Measurements from ENCODE around the gene JOSD1. TPM values are rescaled to one million over a fixed set of nuclear protein-coding genes. Genes with fewer than 3 reads are reported as not detected.

Gene JOSD1
- total RNA-seq, 1 donor from 2014 or later: 18.7 TPM

DNA sequence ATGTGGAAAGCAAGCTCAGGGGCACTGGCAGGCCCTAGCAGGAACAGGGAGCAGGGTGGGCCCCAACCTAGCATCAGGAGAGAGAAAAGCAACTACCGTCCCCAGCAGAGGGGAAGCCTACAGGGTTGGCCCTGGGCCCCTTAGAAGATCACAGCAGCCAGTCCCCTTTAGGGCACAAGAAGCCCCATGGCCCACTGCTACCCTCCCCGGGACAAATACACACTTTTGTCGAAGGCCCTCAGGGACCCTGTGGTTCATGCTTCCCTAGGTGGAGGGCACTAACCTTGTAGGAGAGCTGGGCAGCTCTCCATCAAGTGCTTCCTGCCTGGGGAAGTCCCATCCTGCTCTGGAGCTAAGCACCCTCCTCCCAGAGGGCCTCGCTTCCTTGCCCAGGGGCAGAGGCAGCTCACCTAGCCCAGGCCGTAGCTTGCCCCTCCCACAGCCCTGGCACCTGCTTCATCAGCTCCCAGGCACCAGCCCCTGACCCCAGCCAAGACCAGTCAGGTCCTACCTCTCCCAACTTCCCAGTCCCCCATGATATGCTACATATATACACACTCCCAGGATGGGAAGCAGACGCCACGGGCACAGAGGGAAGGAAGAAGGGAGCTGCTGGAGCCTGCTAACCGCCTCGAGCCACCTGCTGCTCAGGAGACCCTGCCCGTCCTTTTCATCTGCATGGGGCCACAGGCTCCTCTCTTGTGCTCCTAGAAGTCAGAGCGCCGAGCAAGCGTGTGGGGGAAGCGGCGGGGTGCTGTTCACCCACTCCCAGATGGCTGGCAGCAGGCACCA lies 34.9 kb upstream of the JOSD1 start:
- Histone ChIP-seq H3K27ac (replicated peaks) (peak overlapping the region; percentile 84), H3K27me3 (ENCODE audit: low read depth) (no peaks in the 10 kb centered on the region), H3K4me1 (peaks cover 66% of the 10 kb centered on the region), H3K4me3 (no peak overlapping the region), H3K9me3 (replicated peaks) (no peaks in the 10 kb centered on the region), H3K36me3 (peaks cover 72% of the 10 kb centered on the region)
- peak; percentile 7 for DNase-seq
- TF ChIP-seq, protein P1, sequence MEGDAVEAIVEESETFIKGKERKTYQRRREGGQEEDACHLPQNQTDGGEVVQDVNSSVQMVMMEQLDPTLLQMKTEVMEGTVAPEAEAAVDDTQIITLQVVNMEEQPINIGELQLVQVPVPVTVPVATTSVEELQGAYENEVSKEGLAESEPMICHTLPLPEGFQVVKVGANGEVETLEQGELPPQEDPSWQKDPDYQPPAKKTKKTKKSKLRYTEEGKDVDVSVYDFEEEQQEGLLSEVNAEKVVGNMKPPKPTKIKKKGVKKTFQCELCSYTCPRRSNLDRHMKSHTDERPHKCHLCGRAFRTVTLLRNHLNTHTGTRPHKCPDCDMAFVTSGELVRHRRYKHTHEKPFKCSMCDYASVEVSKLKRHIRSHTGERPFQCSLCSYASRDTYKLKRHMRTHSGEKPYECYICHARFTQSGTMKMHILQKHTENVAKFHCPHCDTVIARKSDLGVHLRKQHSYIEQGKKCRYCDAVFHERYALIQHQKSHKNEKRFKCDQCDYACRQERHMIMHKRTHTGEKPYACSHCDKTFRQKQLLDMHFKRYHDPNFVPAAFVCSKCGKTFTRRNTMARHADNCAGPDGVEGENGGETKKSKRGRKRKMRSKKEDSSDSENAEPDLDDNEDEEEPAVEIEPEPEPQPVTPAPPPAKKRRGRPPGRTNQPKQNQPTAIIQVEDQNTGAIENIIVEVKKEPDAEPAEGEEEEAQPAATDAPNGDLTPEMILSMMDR (IDR thresholded peaks at IDR 0.05; ENCODE audit: borderline replicate concordance): no peak
- intact Hi-C loops (cut with micrococcal nuclease): no loop called here

DNA sequence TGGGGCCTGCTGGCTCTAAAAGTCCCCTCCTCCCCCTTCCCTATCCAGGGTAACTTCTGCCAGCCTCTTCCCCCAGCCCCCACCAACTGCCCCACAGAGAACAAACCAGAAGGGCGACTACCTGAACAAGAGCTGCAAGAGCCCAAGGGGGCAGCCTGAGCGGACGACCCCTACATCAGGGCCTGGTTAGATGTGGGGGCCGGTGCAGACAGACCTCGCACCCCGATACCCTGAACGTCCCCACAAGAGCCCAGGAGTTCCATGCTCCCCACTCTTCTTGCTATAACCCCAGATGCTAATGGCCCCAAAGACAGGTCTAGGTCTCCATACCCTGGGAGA lies 34.4 kb upstream of the JOSD1 start:
- H3K27me3 ChIP-seq (ENCODE audit: low read depth): no peaks in the 10 kb centered on the region
- H3K9me3 ChIP-seq (replicated peaks): no peaks in the 10 kb centered on the region
- peaks cover 72% of the 10 kb centered on the region for H3K36me3 ChIP-seq
- peak overlapping the region; percentile 84 for H3K27ac ChIP-seq (replicated peaks)
- H3K4me3 ChIP-seq: no peak overlapping the region
- peaks cover 60% of the 10 kb centered on the region for H3K4me1 ChIP-seq
- TF ChIP-seq, protein P1 (IDR thresholded peaks at IDR 0.05; ENCODE audit: borderline replicate concordance): no peak
- DNase-seq: peak; percentile 11
- intact Hi-C loops (cut with micrococcal nuclease): no loop called here

- no peaks in the 10 kb centered on the region for H3K27me3 ChIP-seq (ENCODE audit: low read depth)
- H3K4me1 ChIP-seq: peaks cover 55% of the 10 kb centered on the region
- H3K4me3 ChIP-seq: no peak overlapping the region
- H3K36me3 ChIP-seq: peaks cover 72% of the 10 kb centered on the region
- no peaks in the 10 kb centered on the region for H3K9me3 ChIP-seq (replicated peaks)
- intact Hi-C loops (cut with micrococcal nuclease): no loop called here
- TF ChIP-seq, protein P1 (IDR thresholded peaks at IDR 0.05; ENCODE audit: borderline replicate concordance): no peak
- DNase-seq: peak; percentile 11
- H3K27ac ChIP-seq (replicated peaks): peak overlapping the region; percentile 84
Observed at GRCh38 chr22:38734421-38735100, 33.8 kb upstream of the JOSD1 start.

DNA sequence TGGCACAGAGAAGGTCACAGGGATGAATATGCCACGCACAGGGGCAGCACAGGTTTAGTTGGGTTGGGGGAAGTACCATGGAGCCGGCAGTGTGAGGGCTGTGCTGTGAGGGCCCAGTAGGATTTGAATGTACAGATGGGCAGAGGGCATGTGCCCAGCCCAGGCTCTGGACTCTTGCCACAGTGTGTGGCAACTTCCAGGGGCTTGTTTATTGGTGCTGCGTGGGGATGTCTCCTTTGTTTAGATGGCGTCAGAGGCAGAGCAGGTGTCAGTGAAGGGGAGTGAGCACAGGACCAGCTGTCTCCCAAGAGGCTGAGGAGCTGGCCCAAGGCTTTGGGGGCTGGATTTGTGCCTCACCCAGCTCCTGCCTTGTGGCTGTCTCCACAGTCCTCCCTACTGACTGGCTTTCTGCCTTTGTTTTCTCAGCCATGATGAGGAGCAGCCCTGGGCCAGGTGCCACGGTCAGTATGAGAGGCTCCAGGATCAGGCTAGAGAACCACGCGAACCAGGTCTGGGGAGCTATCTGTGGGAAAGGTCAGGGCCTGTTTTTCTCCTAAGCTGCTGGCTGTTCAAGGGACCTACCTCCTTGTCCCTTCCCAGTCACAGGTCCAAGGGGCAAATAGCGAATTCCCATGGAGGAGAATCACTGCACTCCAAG lies 33.1 kb upstream of the JOSD1 start:
- no peaks in the 10 kb centered on the region for H3K27me3 ChIP-seq (ENCODE audit: low read depth)
- no peaks in the 10 kb centered on the region for H3K9me3 ChIP-seq (replicated peaks)
- intact Hi-C loops (cut with micrococcal nuclease): no loop called here
- H3K4me3 ChIP-seq: no peak overlapping the region
- peaks cover 72% of the 10 kb centered on the region for H3K36me3 ChIP-seq
- peak overlapping the region; percentile 84 for H3K27ac ChIP-seq (replicated peaks)
- TF ChIP-seq, protein P1 (IDR thresholded peaks at IDR 0.05; ENCODE audit: borderline replicate concordance): no peak
- peaks cover 58% of the 10 kb centered on the region for H3K4me1 ChIP-seq
- peak; percentile 64 for DNase-seq

DNA sequence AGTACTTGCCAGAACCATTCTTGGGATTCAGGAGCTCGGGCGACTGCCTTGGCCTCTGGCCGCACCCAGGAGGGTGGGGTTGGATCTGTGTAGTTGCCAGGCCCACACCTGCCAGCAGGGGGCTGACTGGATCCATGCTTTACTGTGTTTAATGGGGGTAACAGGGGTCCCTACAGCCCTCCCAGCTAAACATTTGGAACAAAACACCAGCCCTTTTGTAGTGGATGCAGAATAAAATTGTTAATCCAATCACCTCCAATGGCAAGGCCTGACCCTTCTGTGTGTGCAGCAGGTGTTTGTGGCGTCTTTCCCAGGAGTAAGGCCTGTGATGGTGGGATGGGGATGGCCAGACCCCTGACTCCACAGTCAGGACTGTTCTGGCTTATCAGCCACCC lies 32.6 kb upstream of the JOSD1 start:
- no peak for DNase-seq
- intact Hi-C loops (cut with micrococcal nuclease): no loop called here
- H3K27ac ChIP-seq (replicated peaks): peak overlapping the region; percentile 84
- no peak overlapping the region for H3K4me3 ChIP-seq
- H3K9me3 ChIP-seq (replicated peaks): no peaks in the 10 kb centered on the region
- H3K4me1 ChIP-seq: peaks cover 63% of the 10 kb centered on the region
- H3K36me3 ChIP-seq: peaks cover 72% of the 10 kb centered on the region
- H3K27me3 ChIP-seq (ENCODE audit: low read depth): no peaks in the 10 kb centered on the region
- TF ChIP-seq, protein P1 (IDR thresholded peaks at IDR 0.05; ENCODE audit: borderline replicate concordance): peak; percentile 74
